OCI-LY7 (cell line): ENCODE data around the gene ZSCAN31. TPM values are rescaled to one million over a fixed set of nuclear protein-coding genes. Genes with fewer than 3 reads are reported as not detected.
A peak's percentile ranks its signal among the peaks of the same experiment; 100 is the strongest.

Experiments used
- BruUV-seq: library from RNA; stranded (reverse); fragments of 400-500 nt; replicated peaks from 2 replicates; lab custom pipeline; 2021; lab: Mats Ljungman, UMichigan
- CTCF ChIA-PET: fragments of 300-600 bp; sonication (Branson Sonifier 250); formaldehyde crosslinking; loops from one replicate; lab custom pipeline; 2022; ENCODE audit warnings: antibody characterized with exemption; ENCODE audit not compliant: unreplicated experiment; lab: Charles Lee
- POLR2A ChIA-PET: fragments of 300-600 bp; sonication (Branson Sonifier 250); formaldehyde crosslinking; loops from one replicate; lab custom pipeline; 2022; ENCODE audit warnings: antibody characterized with exemption; lab: Charles Lee
- DNase-seq: peaks from one replicate; pipeline ENCODE4 v3.0.0-alpha.2; 2015; ENCODE audit warnings: low spot score
- H2AFZ ChIP-seq: fragments of 200-600 bp; sonication (generic), shearing (Covaris generic); 2 replicates; pipeline ENCODE4 v1.6.1; 2014; ENCODE audit warnings: mild to moderate bottlenecking, antibody characterized with exemption, low read length, moderate library complexity
- H3K27ac ChIP-seq: fragments of 200-600 bp; sonication (generic); 2 replicates; pipeline ENCODE4 v1.5.1; 2014; ENCODE audit warnings: mixed run types, low read depth, mild to moderate bottlenecking, moderate library complexity, low read length, inconsistent platforms; ENCODE audit not compliant: poor library complexity, severe bottlenecking
- H3K36me3 ChIP-seq: fragments of 200-600 bp; sonication (generic); 2 replicates; pipeline ENCODE4 v1.6.1; 2014; ENCODE audit warnings: mild to moderate bottlenecking, antibody characterized with exemption, low read length, moderate library complexity, mixed read lengths; ENCODE audit not compliant: insufficient read depth
- H3K4me1 ChIP-seq: fragments of 200-600 bp; sonication (generic); 2 replicates; pipeline ENCODE4 v1.5.1; 2014; ENCODE audit warnings: mild to moderate bottlenecking, low read length; ENCODE audit not compliant: insufficient read depth, poor library complexity, severe bottlenecking
- H3K4me2 ChIP-seq: fragments of 200-600 bp; sonication (generic); 2 replicates; pipeline ENCODE4 v1.6.1; 2014; ENCODE audit warnings: mild to moderate bottlenecking, low read length
- H3K4me3 ChIP-seq: fragments of 200-600 bp; sonication (generic); 2 replicates; pipeline ENCODE4 v1.5.1; 2014; ENCODE audit warnings: mild to moderate bottlenecking, low read depth, low read length; ENCODE audit not compliant: poor library complexity, severe bottlenecking
- H3K79me2 ChIP-seq: fragments of 200-600 bp; sonication (generic); 2 replicates; pipeline ENCODE4 v1.6.1; 2016; ENCODE audit warnings: low read depth, mild to moderate bottlenecking, low read length, moderate library complexity, mixed read lengths; ENCODE audit not compliant: insufficient read depth
- H3K9me2 ChIP-seq: fragments of 200-600 bp; sonication (generic); 2 replicates; pipeline ENCODE4 v1.6.1; 2016; ENCODE audit warnings: mild to moderate bottlenecking, low read length, mixed read lengths; ENCODE audit not compliant: insufficient read depth
- H3K9me3 ChIP-seq: fragments of 200-600 bp; sonication (generic); 2 replicates; pipeline ENCODE4 v1.6.1; 2014; ENCODE audit warnings: mild to moderate bottlenecking, mixed run types, low read length, mixed read lengths
- H4K20me1 ChIP-seq: fragments of 200-600 bp; sonication (generic); 2 replicates; pipeline ENCODE4 v1.6.1; 2014; ENCODE audit warnings: mild to moderate bottlenecking, antibody characterized with exemption, low read length, moderate library complexity, mixed read lengths; ENCODE audit not compliant: insufficient read depth
- CTCF ChIP-seq: fragments of 200-600 bp; sonication (generic); conservative IDR thresholded peaks from 2 replicates; pipeline ENCODE4 v1.5.1; 2014; ENCODE audit warnings: mild to moderate bottlenecking, antibody characterized with exemption, low read length, moderate library complexity, mixed read lengths
- EZH2phosphoT487 ChIP-seq: fragments of 200-600 bp; sonication (generic); IDR thresholded peaks from 2 replicates; pipeline ENCODE4 v1.6.1; 2018; ENCODE audit warnings: low read depth, borderline replicate concordance, mild to moderate bottlenecking, mixed run types, antibody characterized with exemption, low read length, moderate library complexity, mixed read lengths
- intact Hi-C: fragments of 100-400 bp; cut with micrococcal nuclease; formaldehyde crosslinking; loops from one replicate; pipeline ENCODE4 v1.10.0; 2022; ENCODE audit not compliant: unreplicated experiment
- total RNA-seq, 2 experiments: library from RNA; depleted of rRNA in 1 of 2; stranded (reverse); fragments of >200 nt in 1 of 2; shearing (Covaris generic) in 1 of 2; gene quantifications; 2 replicates each; pipeline ENCODE4 v1.2.3, GENCODE V29; 2014 to 2022

Gene ZSCAN31
- total RNA-seq, 2 experiments from 2014 or later = not detected

- BruUV-seq = no TSS peak
- Histone ChIP-seq H3K4me3 (no peak overlapping the region), H4K20me1 (no peaks in the 10 kb centered on the region), H3K9me2 (no peaks in the 10 kb centered on the region), H3K36me3 (peaks cover 99% of the 10 kb centered on the region), H3K79me2 (peaks cover 6% of the 10 kb centered on the region; the same call in 1 of the 2 replicates), H3K4me1 (no peaks in the 10 kb centered on the region), H3K27ac (no peak overlapping the region), H2AFZ (no peak overlapping the region), H3K4me2 (peak overlapping the region; percentile 31; the same call in 1 of the 2 replicates), H3K9me3 (peaks cover 6% of the 10 kb centered on the region; the same call in 1 of the 2 replicates)
- DNase-seq = no peak
- CTCF ChIA-PET = no interaction called here
- POLR2A ChIA-PET = interaction anchor here (0.5 kb wide), 1 partner anchor 543 kb away, joined by 3 read pairs; no protein-coding TSS in a partner anchor
- TF ChIP-seq EZH2phosphoT487 = no peak
- TF ChIP-seq CTCF = no peak
- intact Hi-C loops = no loop called here
Measured at GRCh38 chr6:28383235-28384142, 47.5 kb upstream of the ZSCAN31 start.

- intact Hi-C loops = no loop called here
- H3K4me1 ChIP-seq = no peaks in the 10 kb centered on the region
- H4K20me1 ChIP-seq = no peaks in the 10 kb centered on the region
- H3K4me3 ChIP-seq = no peak overlapping the region
- no peak overlapping the region for H3K27ac ChIP-seq
- peaks cover 97% of the 10 kb centered on the region for H3K36me3 ChIP-seq
- H3K79me2 ChIP-seq = no peaks in the 10 kb centered on the region
- no TSS peak for BruUV-seq
- no peak overlapping the region for H2AFZ ChIP-seq
- peaks cover 14% of the 10 kb centered on the region; the same call in 1 of the 2 replicates for H3K9me3 ChIP-seq
- H3K9me2 ChIP-seq = no peaks in the 10 kb centered on the region
- no peak for TF ChIP-seq EZH2phosphoT487
- TF ChIP-seq CTCF = no peak
- POLR2A ChIA-PET = no interaction called here
- CTCF ChIA-PET = no interaction called here
- DNase-seq = no peak
- no peak overlapping the region for H3K4me2 ChIP-seq
Measured at GRCh38 chr6:28380381-28380780, 44.4 kb upstream of the ZSCAN31 start.

- no peaks in the 10 kb centered on the region for H4K20me1 ChIP-seq
- no peak overlapping the region for H2AFZ ChIP-seq
- no peaks in the 10 kb centered on the region for H3K4me1 ChIP-seq
- H3K27ac ChIP-seq = no peak overlapping the region
- no peaks in the 10 kb centered on the region for H3K9me2 ChIP-seq
- TF ChIP-seq CTCF = no peak
- no peak for TF ChIP-seq EZH2phosphoT487
- no peak overlapping the region for H3K4me2 ChIP-seq
- H3K79me2 ChIP-seq = no peaks in the 10 kb centered on the region
- DNase-seq = no peak
- peaks cover 90% of the 10 kb centered on the region for H3K36me3 ChIP-seq
- ChIA-PET POLR2A (no interaction called here), CTCF (no interaction called here)
- peaks cover 14% of the 10 kb centered on the region; the same call in 1 of the 2 replicates for H3K9me3 ChIP-seq
- H3K4me3 ChIP-seq = no peak overlapping the region
- intact Hi-C loops = no loop called here
- no TSS peak for BruUV-seq
Measured at GRCh38 chr6:28378644-28379043, 42.7 kb upstream of the ZSCAN31 start.
